Neural crest cell (in vitro differentiated cells): Measurements from ENCODE around the gene SMIM28. TPM values are rescaled to one million over a fixed set of nuclear protein-coding genes. Genes with fewer than 3 reads are reported as not detected.

ENCODE experiments used
- DNase-seq: peaks from one replicate; pipeline ENCODE4 v3.0.0; 2021; ENCODE audit warnings: low read depth, mixed read lengths, low spot score
- H3K27ac Mint-ChIP-seq: one replicate; pipeline ENCODE4 v1.8.0; 2021; ENCODE audit warnings: mild to moderate bottlenecking, mixed read lengths; ENCODE audit not compliant: unreplicated experiment
- H3K27me3 Mint-ChIP-seq: 2 replicates; pipeline ENCODE4 v1.8.0; 2021; ENCODE audit warnings: low read depth, mild to moderate bottlenecking, mixed read lengths
- H3K36me3 Mint-ChIP-seq: 2 replicates; pipeline ENCODE4 v1.8.0; 2021; ENCODE audit warnings: low read depth, mild to moderate bottlenecking, mixed read lengths
- H3K4me1 Mint-ChIP-seq: 2 replicates; pipeline ENCODE4 v1.8.0; 2021; ENCODE audit warnings: mixed read lengths
- H3K4me3 Mint-ChIP-seq: one replicate; pipeline ENCODE4 v1.8.0; 2021; ENCODE audit warnings: mild to moderate bottlenecking, mixed read lengths
- H3K9me3 Mint-ChIP-seq: 2 replicates; pipeline ENCODE4 v1.8.0; 2021; ENCODE audit warnings: mixed read lengths
- CTCF ChIP-seq: fragments of 200-600 bp; sonication (generic); conservative IDR thresholded peaks from 2 replicates; pipeline ENCODE4 v1.5.0; 2021; ENCODE audit warnings: antibody characterized with exemption, mild to moderate bottlenecking
- total RNA-seq: library from RNA; stranded (reverse); gene quantifications from 2 replicates; pipeline ENCODE4 v1.2.1, GENCODE V29; 2021

Gene SMIM28
- total RNA-seq, 1 donor from 2014 or later = not detected

- DNase-seq = no peak
- Mint-ChIP-seq H3K27me3 (no peaks in the 10 kb centered on the region), H3K27ac (no peak overlapping the region), H3K9me3 (no peaks in the 10 kb centered on the region), H3K4me3 (no peak overlapping the region), H3K36me3 (peaks cover 32% of the 10 kb centered on the region), H3K4me1 (peaks cover 8% of the 10 kb centered on the region)
- TF ChIP-seq CTCF = no peak
These were observed 33.5 kb downstream of the SMIM28 start for GRCh38 chr6:138410972-138411880.

- Mint-ChIP-seq H3K9me3 (peaks cover 4% of the 10 kb centered on the region), H3K27ac (no peak overlapping the region), H3K4me1 (peaks cover 8% of the 10 kb centered on the region), H3K36me3 (peaks cover 43% of the 10 kb centered on the region), H3K4me3 (no peak overlapping the region), H3K27me3 (no peaks in the 10 kb centered on the region)
- no peak for DNase-seq
- no peak for TF ChIP-seq CTCF
These were observed 37.4 kb downstream of the SMIM28 start for GRCh38 chr6:138415125-138415524.

- no peaks in the 10 kb centered on the region for H3K27me3 Mint-ChIP-seq
- H3K4me3 Mint-ChIP-seq = no peak overlapping the region
- TF ChIP-seq CTCF = no peak
- H3K4me1 Mint-ChIP-seq = peaks cover 8% of the 10 kb centered on the region
- DNase-seq = no peak
- no peak overlapping the region for H3K27ac Mint-ChIP-seq
- peaks cover 49% of the 10 kb centered on the region for H3K36me3 Mint-ChIP-seq
- H3K9me3 Mint-ChIP-seq = peaks cover 4% of the 10 kb centered on the region
These were observed 38.5 kb downstream of the SMIM28 start for GRCh38 chr6:138416206-138416605.

GRCh38 chr6:138417493-138418117 lies 39.9 kb downstream of the SMIM28 start:
- TF ChIP-seq CTCF = no peak
- Mint-ChIP-seq H3K4me1 (peaks cover 8% of the 10 kb centered on the region), H3K27me3 (no peaks in the 10 kb centered on the region), H3K9me3 (peaks cover 4% of the 10 kb centered on the region), H3K4me3 (no peak overlapping the region), H3K27ac (no peak overlapping the region), H3K36me3 (peaks cover 56% of the 10 kb centered on the region)
- DNase-seq = no peak

- Mint-ChIP-seq H3K4me3 (no peak overlapping the region), H3K9me3 (peaks cover 4% of the 10 kb centered on the region), H3K27me3 (no peaks in the 10 kb centered on the region), H3K4me1 (peaks cover 8% of the 10 kb centered on the region), H3K27ac (no peak overlapping the region), H3K36me3 (peaks cover 58% of the 10 kb centered on the region)
- no peak for TF ChIP-seq CTCF
- no peak for DNase-seq
These were observed 40.5 kb downstream of the SMIM28 start for GRCh38 chr6:138418118-138418742.
